Upper lobe of right lung (tissue), 1 donor: ENCODE data around the gene CLCNKB. TPM values are rescaled to one million over a fixed set of nuclear protein-coding genes. Genes with fewer than 3 reads are reported as not detected.

Source experiments
- ATAC-seq: fragments of 200-7000 bp; cut with Tn5 transposase; one replicate; pipeline ENCODE4 v1.9.1; 2020; ENCODE audit warnings: mild to moderate bottlenecking, moderate library complexity
- DNase-seq: peaks from one replicate; pipeline ENCODE4 v3.0.0-alpha.2; 2020
- H3K27ac ChIP-seq: fragments of 200-600 bp; one replicate; pipeline ENCODE4 v1.8.0; 2022
- H3K27me3 ChIP-seq: fragments of 200-600 bp; one replicate; pipeline ENCODE4 v1.8.0; 2022; ENCODE audit warnings: mild to moderate bottlenecking
- H3K36me3 ChIP-seq: fragments of 200-600 bp; one replicate; pipeline ENCODE4 v1.8.0; 2022
- H3K4me1 ChIP-seq: fragments of 200-600 bp; one replicate; pipeline ENCODE4 v1.8.0; 2022
- H3K4me3 ChIP-seq: fragments of 200-600 bp; one replicate; pipeline ENCODE4 v1.8.0; 2022; ENCODE audit warnings: mild to moderate bottlenecking
- H3K9me3 ChIP-seq: fragments of 200-600 bp; one replicate; pipeline ENCODE4 v1.8.0; 2022
- intact Hi-C: fragments of 100-400 bp; cut with DNase I; formaldehyde crosslinking; loops from one replicate; pipeline ENCODE4 v1.11.0; 2022
- total RNA-seq: library from RNA; stranded (reverse); fragmentation: NEBNext Ultra II Directional; extraction: Animal tissue kit (Norgen Biotek cat#: 25700); gene quantifications from one replicate; pipeline ENCODE4 v1.2.1, GENCODE V29; 2021
- TF ChIP-seq, protein P1 (sequence below): fragments of 200-600 bp; IDR thresholded peaks from one replicate; pipeline ENCODE4 v1.8.0; 2022; ENCODE audit warnings: antibody characterized with exemption
- donor health status: DM: no; HTN: yes; CAD: no; lungs with severe emphysema.

The CLCNKB gene
- total RNA-seq, 1 donor from 2014 or later = 0.35 TPM

DNA sequence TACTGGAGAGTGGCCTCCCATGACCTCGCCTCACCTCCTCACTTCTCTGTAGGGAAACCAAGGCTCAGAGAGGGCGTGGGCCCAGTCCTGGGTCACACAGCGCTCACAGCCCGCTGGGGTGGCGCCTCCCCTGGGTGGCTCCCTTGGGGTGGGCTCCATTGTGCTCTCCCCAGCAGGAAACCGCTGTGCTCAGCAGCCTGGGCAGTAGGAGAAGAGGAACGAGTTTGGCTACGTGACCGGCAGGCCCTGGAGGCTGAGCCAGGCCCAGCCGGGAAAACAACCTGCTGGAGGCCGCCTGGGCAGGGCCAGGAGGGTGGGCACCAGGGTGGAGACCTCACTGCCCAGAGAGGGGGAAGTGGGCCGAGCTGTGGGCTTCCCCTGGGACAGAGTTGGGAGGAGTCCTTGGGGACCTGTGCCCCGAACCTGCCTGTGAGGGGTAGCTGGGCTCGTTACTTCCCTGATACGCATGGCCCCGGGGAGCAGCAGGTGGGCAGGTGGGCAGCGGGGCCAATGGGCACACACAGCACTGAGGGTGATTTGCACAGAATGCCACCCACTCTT is 44.8 kb downstream of the CLCNKB start:
- Histone ChIP-seq H3K27ac (no peak overlapping the region), H3K27me3 (no peaks in the 10 kb centered on the region), H3K36me3 (no peaks in the 10 kb centered on the region), H3K4me3 (no peak overlapping the region), H3K9me3 (no peaks in the 10 kb centered on the region), H3K4me1 (no peaks in the 10 kb centered on the region)
- ATAC-seq = no peak
- TF ChIP-seq, protein P1, sequence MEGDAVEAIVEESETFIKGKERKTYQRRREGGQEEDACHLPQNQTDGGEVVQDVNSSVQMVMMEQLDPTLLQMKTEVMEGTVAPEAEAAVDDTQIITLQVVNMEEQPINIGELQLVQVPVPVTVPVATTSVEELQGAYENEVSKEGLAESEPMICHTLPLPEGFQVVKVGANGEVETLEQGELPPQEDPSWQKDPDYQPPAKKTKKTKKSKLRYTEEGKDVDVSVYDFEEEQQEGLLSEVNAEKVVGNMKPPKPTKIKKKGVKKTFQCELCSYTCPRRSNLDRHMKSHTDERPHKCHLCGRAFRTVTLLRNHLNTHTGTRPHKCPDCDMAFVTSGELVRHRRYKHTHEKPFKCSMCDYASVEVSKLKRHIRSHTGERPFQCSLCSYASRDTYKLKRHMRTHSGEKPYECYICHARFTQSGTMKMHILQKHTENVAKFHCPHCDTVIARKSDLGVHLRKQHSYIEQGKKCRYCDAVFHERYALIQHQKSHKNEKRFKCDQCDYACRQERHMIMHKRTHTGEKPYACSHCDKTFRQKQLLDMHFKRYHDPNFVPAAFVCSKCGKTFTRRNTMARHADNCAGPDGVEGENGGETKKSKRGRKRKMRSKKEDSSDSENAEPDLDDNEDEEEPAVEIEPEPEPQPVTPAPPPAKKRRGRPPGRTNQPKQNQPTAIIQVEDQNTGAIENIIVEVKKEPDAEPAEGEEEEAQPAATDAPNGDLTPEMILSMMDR = no peak
- DNase-seq = no peak
- intact Hi-C loops = no loop called here

DNA sequence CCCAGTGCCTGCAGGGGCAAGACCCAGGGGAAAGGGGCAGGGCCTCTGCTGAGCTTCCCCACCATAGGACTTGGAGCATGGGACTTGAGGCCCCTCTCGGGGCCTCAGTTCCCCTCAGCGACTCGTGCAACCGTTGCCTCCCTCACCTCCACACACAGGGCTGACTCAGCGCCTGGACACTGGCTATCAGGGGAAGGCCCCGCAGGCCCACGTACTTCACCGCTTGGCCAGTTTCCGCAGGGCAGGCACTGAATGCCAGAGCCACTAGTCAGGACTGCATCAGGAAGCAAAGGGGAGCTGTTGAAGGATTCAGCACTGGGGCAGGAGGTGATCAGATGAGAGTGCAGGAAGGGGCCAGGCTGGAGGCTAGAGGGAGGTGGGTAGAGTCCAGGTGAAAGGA is 45.4 kb downstream of the CLCNKB start:
- TF ChIP-seq, protein P1 = no peak
- no peak for ATAC-seq
- Histone ChIP-seq H3K36me3 (no peaks in the 10 kb centered on the region), H3K27ac (no peak overlapping the region), H3K27me3 (no peaks in the 10 kb centered on the region), H3K9me3 (no peaks in the 10 kb centered on the region), H3K4me3 (no peak overlapping the region), H3K4me1 (no peaks in the 10 kb centered on the region)
- DNase-seq = no peak
- intact Hi-C loops = no loop called here

DNA sequence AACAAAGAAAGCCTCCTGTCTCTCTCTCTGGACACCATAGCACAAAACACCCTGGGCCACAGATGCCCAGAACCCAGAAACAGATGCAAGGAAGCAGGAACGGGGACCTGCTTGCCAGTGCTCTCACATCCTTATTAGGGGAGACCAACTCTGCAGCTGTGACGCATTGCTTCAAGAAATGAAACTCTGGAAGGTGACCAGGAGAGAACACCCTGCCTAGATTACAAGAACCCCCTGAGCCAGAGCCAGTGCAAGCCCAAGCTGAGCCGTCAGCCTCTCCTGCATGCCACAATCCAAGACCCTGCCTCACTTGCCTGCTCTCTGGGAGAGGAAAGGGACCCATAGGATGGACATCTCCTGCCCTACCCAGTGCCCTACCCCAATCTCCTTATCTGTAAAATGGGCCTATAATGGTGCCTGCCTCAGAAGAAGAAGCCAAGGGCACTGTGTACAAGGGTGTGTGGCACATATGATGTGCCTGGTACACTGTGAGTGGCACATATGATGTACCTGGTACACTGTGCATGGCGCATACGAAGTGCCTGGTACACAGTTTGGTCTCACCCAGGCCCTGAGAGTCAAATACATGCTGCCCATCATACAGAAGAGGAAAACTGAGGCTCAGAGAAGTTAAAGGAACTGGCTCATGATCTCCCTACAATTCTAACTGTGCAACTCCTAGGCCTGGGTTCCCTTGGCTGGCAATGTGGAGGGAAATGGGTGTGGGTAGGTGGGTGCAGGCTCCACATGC is 46.7 kb downstream of the CLCNKB start:
- no peak for ATAC-seq
- intact Hi-C loops = no loop called here
- Histone ChIP-seq H3K9me3 (no peaks in the 10 kb centered on the region), H3K36me3 (no peaks in the 10 kb centered on the region), H3K27ac (no peak overlapping the region), H3K27me3 (no peaks in the 10 kb centered on the region), H3K4me1 (no peaks in the 10 kb centered on the region), H3K4me3 (no peak overlapping the region)
- no peak for DNase-seq
- TF ChIP-seq, protein P1 = no peak

DNA sequence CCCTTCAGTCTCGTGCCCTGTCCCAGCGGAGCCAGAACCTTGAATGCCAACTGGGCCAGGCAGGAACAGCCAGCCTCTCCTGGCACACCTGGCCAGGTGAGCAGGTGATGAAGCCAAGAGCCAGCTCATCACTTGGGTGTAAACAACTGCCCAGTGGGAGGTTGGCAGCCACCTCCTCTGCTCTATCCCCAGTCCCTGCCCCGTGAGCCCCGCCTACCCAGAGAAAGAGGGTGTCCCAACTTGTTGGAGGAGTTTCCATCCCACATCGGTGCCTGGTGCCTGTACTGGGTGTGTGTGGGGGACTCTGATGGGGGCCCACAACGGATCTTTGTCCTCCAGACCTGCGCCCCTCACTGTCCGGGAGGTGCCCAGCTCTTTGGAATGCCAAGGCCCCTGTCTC is 47.7 kb downstream of the CLCNKB start:
- H3K4me1 ChIP-seq = no peaks in the 10 kb centered on the region
- TF ChIP-seq, protein P1 = no peak
- intact Hi-C loops = no loop called here
- H3K9me3 ChIP-seq = no peaks in the 10 kb centered on the region
- ATAC-seq (no peak), DNase-seq (no peak)
- no peaks in the 10 kb centered on the region for H3K27me3 ChIP-seq
- no peak overlapping the region for H3K27ac ChIP-seq
- no peak overlapping the region for H3K4me3 ChIP-seq
- H3K36me3 ChIP-seq = no peaks in the 10 kb centered on the region

DNA sequence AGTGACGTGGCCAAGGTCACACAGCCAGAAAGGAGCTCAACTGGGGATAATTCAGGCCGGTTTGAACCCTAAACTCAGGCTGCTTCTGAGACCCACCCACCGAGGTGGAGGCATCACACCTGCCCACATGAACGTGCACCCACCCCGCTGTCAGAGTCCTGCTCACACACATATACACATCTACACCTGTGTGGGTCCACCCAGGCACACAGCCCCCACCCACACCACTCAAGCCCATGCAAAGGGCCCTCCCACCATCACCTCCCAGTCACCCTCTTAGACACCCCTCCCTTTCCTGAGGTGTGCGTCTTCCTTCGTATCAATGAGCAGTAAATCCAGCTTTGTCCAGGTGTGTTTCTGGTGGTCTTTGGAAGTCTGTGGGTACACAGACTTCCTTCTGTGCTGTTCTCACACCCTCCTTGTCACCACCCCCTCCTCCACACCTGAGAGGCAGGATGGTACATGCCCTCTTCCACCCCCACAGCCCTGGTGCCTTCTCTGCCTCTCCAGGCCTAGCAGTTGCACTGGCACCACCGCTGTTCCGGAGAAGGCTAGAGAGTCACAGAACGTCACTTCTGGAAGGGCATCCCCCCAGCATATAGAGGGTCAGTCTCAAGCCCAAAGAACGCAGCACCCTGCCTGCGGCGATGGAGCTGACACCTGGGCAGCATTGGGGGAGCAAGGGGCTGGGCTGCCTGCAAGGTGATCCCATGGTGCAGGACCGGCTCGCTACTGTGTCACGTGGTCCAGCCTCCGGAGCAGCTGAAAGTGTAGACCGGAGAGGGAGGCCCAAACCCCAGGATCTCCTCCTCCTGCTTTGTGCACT is 48.7 kb downstream of the CLCNKB start:
- Histone ChIP-seq H3K27me3 (no peaks in the 10 kb centered on the region), H3K9me3 (no peaks in the 10 kb centered on the region), H3K27ac (no peak overlapping the region), H3K36me3 (no peaks in the 10 kb centered on the region), H3K4me1 (no peaks in the 10 kb centered on the region), H3K4me3 (no peak overlapping the region)
- TF ChIP-seq, protein P1 = no peak
- DNase-seq (no peak), ATAC-seq (no peak)
- intact Hi-C loops = no loop called here
